AG04449 (cell line): ENCODE data around the gene RNF39.

Experiments
- CTCF ChIA-PET: fragments of 350-600 bp; formaldehyde crosslinking; extraction: SDS; loops from one replicate; lab custom pipeline; 2021; ENCODE audit warnings: antibody characterized with exemption; lab: Yijun Ruan, JAX
- POLR2A ChIA-PET: fragments of 400-600, 350-600 bp; formaldehyde crosslinking; extraction: SDS; loops from one replicate; lab custom pipeline; 2020; ENCODE audit warnings: antibody characterized with exemption, inconsistent platforms; lab: Yijun Ruan, JAX
- DNase-seq: peaks from one replicate; pipeline ENCODE4 v3.0.0-alpha.2; 2010; ENCODE audit warnings: low read depth, low spot score
- H3K4me3 ChIP-seq: 2 replicates; pipeline ENCODE4 v1.5.1; 2011; ENCODE audit warnings: low read depth, mild to moderate bottlenecking, control low read depth, low read length
- TF ChIP-seq, protein P1 (sequence below): IDR thresholded peaks from one replicate; pipeline ENCODE4 v1.5.1; 2011; ENCODE audit warnings: mild to moderate bottlenecking, moderate library complexity, low read length, control low read depth, inconsistent platforms; ENCODE audit not compliant: insufficient read depth; ENCODE audit errors: missing control alignments

Gene RNF39

DNA sequence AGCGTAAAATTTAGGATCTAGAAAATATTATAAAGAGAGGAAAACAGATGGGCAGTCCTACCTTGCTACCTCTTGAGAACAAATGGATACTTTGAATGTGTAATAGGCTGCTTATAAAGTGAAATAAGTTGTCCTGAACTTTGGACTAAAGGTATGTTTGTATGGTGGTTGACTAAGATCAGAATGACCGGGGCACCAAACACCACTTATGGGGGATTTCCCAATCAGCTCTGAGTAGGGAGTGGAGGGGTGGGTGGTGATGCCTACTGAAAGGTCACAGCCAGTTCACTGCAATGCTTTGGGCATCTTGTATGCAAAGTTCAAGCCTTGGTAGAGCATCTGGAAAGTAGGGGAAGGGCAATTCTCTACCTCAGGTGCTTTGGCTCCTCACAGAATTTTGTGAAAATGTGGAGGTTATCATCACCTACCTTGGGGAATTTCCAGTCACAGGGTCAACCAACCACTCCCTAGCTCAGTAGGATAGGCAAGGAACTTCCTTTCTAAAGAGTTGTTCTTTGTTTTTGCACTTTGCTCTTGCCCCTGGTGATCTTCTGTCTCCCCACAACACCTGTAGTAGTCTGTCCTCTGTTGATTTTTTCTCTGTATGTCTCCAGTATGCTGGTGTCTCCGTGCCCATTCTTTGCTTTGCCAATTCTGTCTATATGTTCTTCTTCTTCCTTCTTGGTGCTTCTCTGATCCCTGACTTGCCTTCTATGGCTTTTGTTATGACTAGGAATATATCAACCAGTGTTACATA, 37.6 kb upstream of the RNF39 start, which contains the start of gene TRIM31:
Gene TRIM31, minus strand, starts transcription at position 88 of the 757 bp plus-strand sequence. CDS start 285 bp downstream, outside the sequence.
- CTCF ChIA-PET = interaction anchor here (1.0 to 22.6 kb wide), 3 partner anchors 10 to 21 kb away, joined by 3 to 444 read pairs (median 8); partner anchors contain the start of gene TRIM40
- H3K4me3 ChIP-seq = no peak within 1 kb of the TSS
- TF ChIP-seq, protein P1, sequence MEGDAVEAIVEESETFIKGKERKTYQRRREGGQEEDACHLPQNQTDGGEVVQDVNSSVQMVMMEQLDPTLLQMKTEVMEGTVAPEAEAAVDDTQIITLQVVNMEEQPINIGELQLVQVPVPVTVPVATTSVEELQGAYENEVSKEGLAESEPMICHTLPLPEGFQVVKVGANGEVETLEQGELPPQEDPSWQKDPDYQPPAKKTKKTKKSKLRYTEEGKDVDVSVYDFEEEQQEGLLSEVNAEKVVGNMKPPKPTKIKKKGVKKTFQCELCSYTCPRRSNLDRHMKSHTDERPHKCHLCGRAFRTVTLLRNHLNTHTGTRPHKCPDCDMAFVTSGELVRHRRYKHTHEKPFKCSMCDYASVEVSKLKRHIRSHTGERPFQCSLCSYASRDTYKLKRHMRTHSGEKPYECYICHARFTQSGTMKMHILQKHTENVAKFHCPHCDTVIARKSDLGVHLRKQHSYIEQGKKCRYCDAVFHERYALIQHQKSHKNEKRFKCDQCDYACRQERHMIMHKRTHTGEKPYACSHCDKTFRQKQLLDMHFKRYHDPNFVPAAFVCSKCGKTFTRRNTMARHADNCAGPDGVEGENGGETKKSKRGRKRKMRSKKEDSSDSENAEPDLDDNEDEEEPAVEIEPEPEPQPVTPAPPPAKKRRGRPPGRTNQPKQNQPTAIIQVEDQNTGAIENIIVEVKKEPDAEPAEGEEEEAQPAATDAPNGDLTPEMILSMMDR = no peak
- POLR2A ChIA-PET = no interaction called here
- no peak for DNase-seq

DNA sequence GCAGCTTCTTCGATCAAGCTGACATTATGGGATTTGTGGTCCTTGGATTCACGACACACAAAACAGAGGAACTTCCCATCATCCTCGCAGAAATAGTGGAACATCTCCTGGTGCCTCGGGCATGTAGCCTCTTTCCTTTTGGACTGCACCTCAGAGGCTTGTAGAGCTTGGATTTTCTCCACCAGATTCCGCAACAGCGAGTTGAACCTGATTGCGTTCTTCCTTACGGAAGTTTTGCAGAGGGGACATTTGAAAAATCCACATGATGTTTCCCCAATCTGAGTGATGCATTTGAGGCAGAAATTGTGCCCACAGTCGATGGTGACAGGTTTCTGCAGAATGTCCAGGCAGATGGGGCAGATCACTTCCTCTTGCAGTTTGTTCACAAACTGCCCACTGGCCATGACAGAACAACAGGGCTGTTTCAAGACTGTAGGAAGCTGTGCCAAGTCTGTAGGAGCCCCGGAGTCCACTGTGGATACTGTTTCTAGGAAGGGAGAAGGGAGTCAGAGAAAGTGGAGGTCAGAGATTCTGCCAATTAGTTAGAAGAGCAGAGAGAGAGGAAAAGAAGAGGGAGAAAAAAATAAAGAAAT, 36.9 kb upstream of the RNF39 start:
- TF ChIP-seq, protein P1 = no peak
- DNase-seq = no peak
- POLR2A ChIA-PET = no interaction called here
- H3K4me3 ChIP-seq = no peak overlapping the region
- CTCF ChIA-PET = interaction anchor here (0.9 to 22.6 kb wide), 4 partner anchors 9 to 459 kb away, joined by 3 to 444 read pairs (median 6); partner anchors contain the start of gene TRIM40

GRCh38 chr6:30111266-30111856, 35.8 kb upstream of the RNF39 start:
- TF ChIP-seq, protein P1 = no peak
- DNase-seq = no peak
- CTCF ChIA-PET = interaction anchor here (0.9 to 22.6 kb wide), 3 partner anchors 9 to 457 kb away, joined by 3 to 444 read pairs (median 3); partner anchors contain the start of gene TRIM40
- POLR2A ChIA-PET = no interaction called here
- H3K4me3 ChIP-seq = no peak overlapping the region

GRCh38 chr6:30104661-30105060, 29.1 kb upstream of the RNF39 start:
- H3K4me3 ChIP-seq = no peak overlapping the region
- CTCF ChIA-PET = interaction anchor here (1.4 to 22.6 kb wide), 13 partner anchors 10 to 67 kb away, joined by 4 to 444 read pairs (median 12); partner anchors contain the start of genes POLR1H and TRIM40
- DNase-seq = no peak
- POLR2A ChIA-PET = no interaction called here
- TF ChIP-seq, protein P1 = no peak

GRCh38 chr6:30103872-30104179, 28.3 kb upstream of the RNF39 start:
- TF ChIP-seq, protein P1 = no peak
- peak overlapping the region; percentile 56 for H3K4me3 ChIP-seq
- POLR2A ChIA-PET = no interaction called here
- CTCF ChIA-PET = interaction anchor here (0.7 to 22.6 kb wide), 31 partner anchors 9 to 294 kb away, joined by 3 to 444 read pairs (median 5); partner anchors contain the start of genes POLR1H, TRIM31 and TRIM40
- no peak for DNase-seq
